ENCODE results near the gene PBRM1. TPM values are rescaled to one million over a fixed set of nuclear protein-coding genes. Genes with fewer than 3 reads are reported as not detected.

Gene PBRM1
- total RNA-seq, 4 donors from 2014 or later: 60.3 to 335 (median 134) TPM

- intact Hi-C loops (cut with DNase I; ENCODE audit: low total_unique reads): no loop called here
- TF ChIP-seq POLR2AphosphoS5 (IDR thresholded peaks at IDR 0.05) (no peak), CTCF (IDR thresholded peaks at IDR 0.05) (no peak), EP300 (IDR thresholded peaks at IDR 0.05; ENCODE audit: low read depth) (no peak), POLR2A (IDR thresholded peaks at IDR 0.05) (no peak)
- in situ Hi-C loops (cut with MboI; ENCODE audit: low pct_ligation_motif_present in 1 of 4, low pct_unique_long_range_greater_than_20kb in 1 of 4, low sequenced_read_pairs in 3 of 4): no loop called here
- whole genome bisulfite sequencing, 2 donors (ENCODE audit: low coverage in 1 of 2): 80 to 94% methylated on average over 1 to 14 of the region's 14 CpGs
- no peaks in the 10 kb centered on the region for H3K27me3 ChIP-seq
- H3K9me3 ChIP-seq: no peaks in the 10 kb centered on the region
- no peak overlapping the region for H3K27ac ChIP-seq
- peaks cover 0 to 4% (median 0%) of the 10 kb centered on the region in 4 donors for H3K4me1 ChIP-seq
- no peaks in the 10 kb centered on the region for H3K36me3 ChIP-seq
- H3K4me3 ChIP-seq: no peak overlapping the region
- DNase-seq: no peak
These were observed 165.5 kb downstream of the PBRM1 start for GRCh38 chr3:52520141-52520667.

- DNase-seq: no peak
- 87% methylated on average over 22 of the region's 22 CpGs; no CpG with 5 or more reads in 1 of the 2 donors for WGBS, 2 donors (ENCODE audit: low coverage in 1 of 2)
- Histone ChIP-seq H3K4me1 (peaks cover 0 to 4% (median 0%) of the 10 kb centered on the region in 4 donors), H3K9me3 (no peaks in the 10 kb centered on the region), H3K36me3 (no peaks in the 10 kb centered on the region), H3K4me3 (no peak overlapping the region), H3K27me3 (no peaks in the 10 kb centered on the region), H3K27ac (no peak overlapping the region)
- TF ChIP-seq POLR2A (IDR thresholded peaks at IDR 0.05) (no peak), CTCF (IDR thresholded peaks at IDR 0.05) (no peak), EP300 (IDR thresholded peaks at IDR 0.05; ENCODE audit: low read depth) (no peak), POLR2AphosphoS5 (IDR thresholded peaks at IDR 0.05) (no peak)
- intact Hi-C loops (cut with DNase I; ENCODE audit: low total_unique reads) (no loop called here), in situ Hi-C loops (cut with MboI; ENCODE audit: low pct_ligation_motif_present in 1 of 4, low pct_unique_long_range_greater_than_20kb in 1 of 4, low sequenced_read_pairs in 3 of 4) (no loop called here)
These were observed 166.1 kb downstream of the PBRM1 start for GRCh38 chr3:52519445-52520140.

- Histone ChIP-seq H3K4me1 (peaks cover 0 to 4% (median 0%) of the 10 kb centered on the region in 4 donors), H3K27me3 (no peaks in the 10 kb centered on the region), H3K9me3 (no peaks in the 10 kb centered on the region), H3K36me3 (no peaks in the 10 kb centered on the region), H3K27ac (no peak overlapping the region), H3K4me3 (peak overlapping the region in 2 of 4 donors; percentile 18 to 35)
- in situ Hi-C loops (cut with MboI; ENCODE audit: low pct_ligation_motif_present in 1 of 4, low pct_unique_long_range_greater_than_20kb in 1 of 4, low sequenced_read_pairs in 3 of 4): no loop called here
- WGBS, 2 donors (ENCODE audit: low coverage in 1 of 2): 51% methylated on average over 25 of the region's 50 CpGs; no CpG with 5 or more reads in 1 of the 2 donors
- TF ChIP-seq EP300 (IDR thresholded peaks at IDR 0.05; ENCODE audit: low read depth) (no peak), CTCF (IDR thresholded peaks at IDR 0.05) (no peak), POLR2A (IDR thresholded peaks at IDR 0.05) (no peak), POLR2AphosphoS5 (IDR thresholded peaks at IDR 0.05) (no peak)
- peak; percentile 55 for DNase-seq
- intact Hi-C loops (cut with DNase I; ENCODE audit: low total_unique reads): no loop called here
These were observed 166.8 kb downstream of the PBRM1 start for GRCh38 chr3:52518723-52519444.
